GM20000 (cell line): ENCODE measurements around the gene YIF1A.

Source experiments
- DNase-seq: peaks from one replicate; pipeline ENCODE4 v3.0.0; 2012; ENCODE audit warnings: low spot score
- TF ChIP-seq, protein P1 (sequence below): IDR thresholded peaks from 2 replicates; pipeline ENCODE4 v1.5.1; 2012; ENCODE audit warnings: mild to moderate bottlenecking, control low read depth; ENCODE audit errors: extremely low read depth, missing control alignments

YIF1A gene

DNA sequence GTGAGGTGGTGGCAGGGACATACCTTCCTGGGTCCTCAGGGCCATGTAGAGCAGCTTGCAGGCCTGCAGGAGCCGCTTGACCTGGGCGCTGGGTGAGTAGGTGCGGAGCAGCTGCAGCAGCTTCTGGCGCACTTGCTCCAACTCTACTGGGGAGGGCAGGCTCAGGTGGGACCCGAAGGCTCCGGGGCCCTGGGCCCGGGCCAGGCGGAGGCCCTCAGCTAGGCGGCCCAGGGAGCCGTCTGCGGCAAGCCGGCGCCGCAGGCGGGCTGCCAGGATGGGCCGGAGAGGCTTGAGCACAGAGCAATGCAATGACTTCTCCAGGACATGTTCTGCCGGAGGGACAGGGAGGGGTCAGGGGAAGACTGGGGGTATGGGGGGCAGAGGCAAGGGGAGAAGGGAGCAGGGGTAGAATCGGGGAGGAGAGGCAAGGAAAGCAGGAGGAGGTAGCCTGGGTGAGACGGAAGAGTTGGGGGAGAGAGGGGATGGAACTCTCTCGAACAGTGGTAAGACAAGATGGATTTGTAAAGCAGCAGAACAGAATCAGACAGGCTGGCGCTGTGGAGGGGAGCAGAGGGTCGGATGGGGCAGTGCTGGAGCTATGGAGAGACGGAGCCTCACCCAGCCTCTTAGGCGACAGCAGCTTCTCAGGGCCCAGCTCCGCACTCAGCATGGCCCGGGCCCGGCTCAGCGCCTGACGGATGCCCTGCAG, 45.1 kb upstream of the YIF1A start:
- TF ChIP-seq, protein P1, sequence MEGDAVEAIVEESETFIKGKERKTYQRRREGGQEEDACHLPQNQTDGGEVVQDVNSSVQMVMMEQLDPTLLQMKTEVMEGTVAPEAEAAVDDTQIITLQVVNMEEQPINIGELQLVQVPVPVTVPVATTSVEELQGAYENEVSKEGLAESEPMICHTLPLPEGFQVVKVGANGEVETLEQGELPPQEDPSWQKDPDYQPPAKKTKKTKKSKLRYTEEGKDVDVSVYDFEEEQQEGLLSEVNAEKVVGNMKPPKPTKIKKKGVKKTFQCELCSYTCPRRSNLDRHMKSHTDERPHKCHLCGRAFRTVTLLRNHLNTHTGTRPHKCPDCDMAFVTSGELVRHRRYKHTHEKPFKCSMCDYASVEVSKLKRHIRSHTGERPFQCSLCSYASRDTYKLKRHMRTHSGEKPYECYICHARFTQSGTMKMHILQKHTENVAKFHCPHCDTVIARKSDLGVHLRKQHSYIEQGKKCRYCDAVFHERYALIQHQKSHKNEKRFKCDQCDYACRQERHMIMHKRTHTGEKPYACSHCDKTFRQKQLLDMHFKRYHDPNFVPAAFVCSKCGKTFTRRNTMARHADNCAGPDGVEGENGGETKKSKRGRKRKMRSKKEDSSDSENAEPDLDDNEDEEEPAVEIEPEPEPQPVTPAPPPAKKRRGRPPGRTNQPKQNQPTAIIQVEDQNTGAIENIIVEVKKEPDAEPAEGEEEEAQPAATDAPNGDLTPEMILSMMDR: no peak
- DNase-seq: no peak

DNA sequence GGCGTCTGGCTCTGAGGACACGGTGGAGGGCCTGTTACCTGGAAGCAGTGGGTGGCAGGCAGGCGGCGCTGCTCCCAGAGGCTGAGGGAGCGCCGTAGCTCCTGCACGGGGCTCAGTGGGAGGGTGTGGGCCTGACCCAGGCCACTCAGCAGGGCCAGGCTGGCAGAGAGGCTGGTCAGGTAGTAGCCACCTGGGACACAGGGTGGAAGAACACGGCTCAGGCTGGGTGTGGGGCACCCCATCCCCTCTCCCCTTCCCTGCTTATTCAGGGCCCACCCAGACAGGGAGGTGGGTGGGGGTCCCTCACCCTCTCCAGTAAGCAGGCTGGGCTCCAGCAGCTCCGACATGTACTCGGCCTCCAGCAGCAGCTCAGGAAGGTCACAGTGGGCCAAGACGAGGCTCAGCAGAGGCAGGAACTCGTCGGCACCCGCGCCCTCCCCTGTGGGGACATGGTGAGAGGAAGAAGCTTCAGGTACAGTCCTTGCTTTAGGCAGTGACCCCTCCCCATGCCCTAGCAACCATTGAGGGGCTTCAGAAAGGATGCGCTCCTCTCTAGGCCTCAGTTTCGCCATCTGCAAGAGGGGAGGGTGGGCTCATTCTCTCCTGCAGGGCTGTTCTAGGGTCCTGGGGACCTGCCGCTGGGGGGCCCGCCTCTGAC, 44.4 kb upstream of the YIF1A start:
- no peak for DNase-seq
- TF ChIP-seq, protein P1: no peak

DNA sequence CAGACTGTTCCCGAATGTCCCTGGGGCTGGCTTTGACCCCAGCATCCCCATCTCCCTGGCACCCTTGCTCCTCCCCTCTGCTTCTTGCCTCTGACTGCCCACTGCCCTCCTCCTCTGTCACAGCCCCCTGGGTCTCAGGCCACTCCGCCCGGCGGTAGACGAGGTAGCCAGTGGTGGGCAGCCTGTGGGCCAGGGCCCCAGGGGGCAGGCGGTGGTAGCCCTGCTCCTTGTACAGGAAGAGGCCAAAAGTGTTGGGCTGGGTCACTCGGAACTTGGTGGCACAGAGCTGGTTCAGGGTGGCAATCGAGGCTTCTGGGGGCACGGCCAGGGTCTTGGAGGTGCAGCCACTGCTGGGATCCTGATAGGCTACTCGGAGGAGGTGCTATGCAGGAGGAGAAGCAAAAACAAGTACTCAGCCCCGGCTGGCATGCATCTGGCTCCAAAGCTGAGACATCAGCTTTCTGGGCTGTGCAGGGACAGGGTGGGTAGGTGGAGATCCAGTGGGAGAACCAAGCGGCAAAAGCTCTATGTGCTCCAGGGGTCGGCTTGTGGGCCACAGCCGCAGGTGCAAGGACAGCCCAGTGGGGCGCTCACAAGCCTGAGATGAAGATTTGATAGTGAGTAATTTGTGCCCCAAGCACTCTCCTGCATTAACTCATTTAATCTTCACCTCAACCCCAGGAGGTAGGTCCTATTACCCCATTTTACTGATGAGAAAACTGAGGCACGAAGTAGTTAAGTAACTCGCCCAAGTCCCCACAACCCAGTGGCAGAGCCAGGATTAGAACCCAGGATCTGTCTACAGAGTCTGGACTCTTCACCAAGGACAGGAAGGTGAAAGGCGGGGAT, 43.7 kb upstream of the YIF1A start:
- TF ChIP-seq, protein P1: no peak
- no peak for DNase-seq

DNA sequence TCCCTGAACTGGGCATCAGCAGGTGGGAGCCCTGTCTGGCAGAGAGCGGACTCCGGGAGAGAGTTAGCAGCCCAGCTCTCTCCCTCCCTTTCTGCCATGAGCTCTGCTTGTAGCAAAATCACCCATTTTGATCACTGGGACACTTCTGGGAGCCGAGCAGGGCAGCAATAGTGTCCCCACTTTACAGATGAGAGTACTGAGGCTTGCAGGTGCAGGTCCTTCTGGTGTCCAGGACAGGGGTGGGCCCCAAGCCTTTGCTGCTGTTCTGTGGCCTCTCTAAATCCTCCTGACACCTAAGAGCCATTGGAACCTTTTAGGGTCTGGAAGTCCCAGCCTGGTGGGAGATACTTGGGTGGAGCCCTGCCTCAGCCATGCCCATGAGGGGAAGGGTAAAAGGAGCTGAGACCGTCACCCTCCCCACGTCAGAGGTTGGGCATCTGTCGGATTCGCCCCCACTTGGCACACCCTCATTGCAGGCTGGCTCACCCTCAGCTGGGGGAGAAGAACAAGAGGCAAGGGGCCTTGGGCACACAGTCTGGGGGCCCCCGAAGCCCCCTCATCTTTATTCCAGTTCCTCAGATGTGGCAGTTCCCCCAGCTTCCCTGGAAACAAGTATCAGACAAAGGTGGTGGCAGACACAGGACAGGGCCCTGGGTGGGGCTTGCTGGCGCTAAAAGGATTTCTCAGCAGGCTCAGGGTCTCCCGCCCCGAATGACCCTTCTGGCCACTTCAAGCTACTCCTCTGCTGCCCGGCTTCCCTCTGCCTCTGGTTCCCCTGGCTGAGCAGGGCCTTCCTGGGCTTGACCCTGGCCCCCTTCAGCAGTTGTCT, 42.8 kb upstream of the YIF1A start:
- DNase-seq: no peak
- TF ChIP-seq, protein P1: no peak

DNA sequence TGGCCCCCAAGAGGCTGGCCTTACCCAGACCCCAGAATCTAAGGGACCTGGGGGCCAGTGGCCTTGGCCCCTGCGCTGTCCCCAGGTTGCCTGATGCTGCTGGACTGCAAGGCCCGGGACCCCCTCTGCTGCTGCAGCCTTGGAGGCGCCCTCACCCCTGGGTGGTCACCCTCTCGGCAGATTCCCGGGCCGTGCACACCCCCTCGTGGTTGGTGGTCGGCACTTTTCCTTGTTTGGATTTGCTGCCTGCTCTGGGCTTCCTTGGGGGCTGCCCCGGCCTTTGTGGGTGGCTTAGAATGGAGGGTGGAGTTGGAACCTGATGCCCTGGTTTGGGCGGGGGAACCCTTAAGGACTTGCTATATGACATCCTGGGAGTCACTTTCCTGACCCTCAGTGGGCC, 42.0 kb upstream of the YIF1A start:
- DNase-seq: no peak
- TF ChIP-seq, protein P1: no peak

DNA sequence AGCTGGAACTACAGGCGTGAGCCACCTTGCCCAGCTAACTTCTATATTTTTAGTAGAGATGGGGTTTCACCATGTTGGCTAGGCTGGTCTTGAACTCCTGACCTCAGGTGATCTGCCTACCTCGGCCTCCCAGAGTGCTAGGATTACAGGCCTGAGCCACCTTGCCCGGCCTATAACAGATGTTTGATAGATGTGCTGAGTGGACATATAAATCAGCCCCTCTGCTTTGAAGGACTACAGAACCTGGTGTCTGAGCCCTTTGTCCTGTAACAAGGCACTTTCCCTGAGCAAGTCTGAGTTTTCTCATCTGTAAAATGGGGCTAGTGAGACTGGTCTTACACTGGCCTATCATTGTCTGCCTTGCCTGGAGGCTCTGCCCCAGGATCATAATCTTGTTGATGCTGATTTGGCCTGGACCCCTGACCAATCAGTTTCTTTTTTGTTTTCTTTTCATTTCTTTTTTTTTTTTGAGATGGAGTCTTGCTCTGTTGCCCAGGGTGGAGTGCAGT, 40.3 kb upstream of the YIF1A start:
- no peak for DNase-seq
- TF ChIP-seq, protein P1: no peak
